ENCODE measurements around the gene MYBPC1.

DNA sequence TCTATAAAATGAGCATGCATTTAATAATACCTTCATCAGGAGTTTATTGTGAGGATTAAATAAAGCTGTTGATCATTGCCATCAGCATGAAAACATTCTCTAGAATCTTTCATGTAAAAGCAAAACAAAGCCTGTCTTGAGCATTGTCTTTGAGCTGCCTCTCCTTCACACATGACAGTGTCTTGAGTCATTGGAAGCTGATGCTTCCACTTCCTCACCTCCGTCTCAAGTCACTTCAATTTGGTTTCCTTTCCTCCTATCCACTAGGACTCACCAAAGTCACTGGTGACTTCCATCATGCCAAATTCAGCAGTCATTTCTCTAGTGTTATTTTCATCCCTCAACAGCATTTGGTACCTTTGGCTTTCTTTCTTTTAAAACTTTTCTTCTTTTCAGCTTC, 31.6 kb upstream of the MYBPC1 start:
- no peak for TF ChIP-seq EZH2 (IDR thresholded peaks at IDR 0.05; ENCODE audit: low read depth, unreplicated experiment)
- TF ChIP-seq, protein P1, sequence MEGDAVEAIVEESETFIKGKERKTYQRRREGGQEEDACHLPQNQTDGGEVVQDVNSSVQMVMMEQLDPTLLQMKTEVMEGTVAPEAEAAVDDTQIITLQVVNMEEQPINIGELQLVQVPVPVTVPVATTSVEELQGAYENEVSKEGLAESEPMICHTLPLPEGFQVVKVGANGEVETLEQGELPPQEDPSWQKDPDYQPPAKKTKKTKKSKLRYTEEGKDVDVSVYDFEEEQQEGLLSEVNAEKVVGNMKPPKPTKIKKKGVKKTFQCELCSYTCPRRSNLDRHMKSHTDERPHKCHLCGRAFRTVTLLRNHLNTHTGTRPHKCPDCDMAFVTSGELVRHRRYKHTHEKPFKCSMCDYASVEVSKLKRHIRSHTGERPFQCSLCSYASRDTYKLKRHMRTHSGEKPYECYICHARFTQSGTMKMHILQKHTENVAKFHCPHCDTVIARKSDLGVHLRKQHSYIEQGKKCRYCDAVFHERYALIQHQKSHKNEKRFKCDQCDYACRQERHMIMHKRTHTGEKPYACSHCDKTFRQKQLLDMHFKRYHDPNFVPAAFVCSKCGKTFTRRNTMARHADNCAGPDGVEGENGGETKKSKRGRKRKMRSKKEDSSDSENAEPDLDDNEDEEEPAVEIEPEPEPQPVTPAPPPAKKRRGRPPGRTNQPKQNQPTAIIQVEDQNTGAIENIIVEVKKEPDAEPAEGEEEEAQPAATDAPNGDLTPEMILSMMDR (conservative IDR thresholded peaks at IDR 0.05; ENCODE audit: low read depth in 2 of 2): no peak
- TF ChIP-seq, protein P2, sequence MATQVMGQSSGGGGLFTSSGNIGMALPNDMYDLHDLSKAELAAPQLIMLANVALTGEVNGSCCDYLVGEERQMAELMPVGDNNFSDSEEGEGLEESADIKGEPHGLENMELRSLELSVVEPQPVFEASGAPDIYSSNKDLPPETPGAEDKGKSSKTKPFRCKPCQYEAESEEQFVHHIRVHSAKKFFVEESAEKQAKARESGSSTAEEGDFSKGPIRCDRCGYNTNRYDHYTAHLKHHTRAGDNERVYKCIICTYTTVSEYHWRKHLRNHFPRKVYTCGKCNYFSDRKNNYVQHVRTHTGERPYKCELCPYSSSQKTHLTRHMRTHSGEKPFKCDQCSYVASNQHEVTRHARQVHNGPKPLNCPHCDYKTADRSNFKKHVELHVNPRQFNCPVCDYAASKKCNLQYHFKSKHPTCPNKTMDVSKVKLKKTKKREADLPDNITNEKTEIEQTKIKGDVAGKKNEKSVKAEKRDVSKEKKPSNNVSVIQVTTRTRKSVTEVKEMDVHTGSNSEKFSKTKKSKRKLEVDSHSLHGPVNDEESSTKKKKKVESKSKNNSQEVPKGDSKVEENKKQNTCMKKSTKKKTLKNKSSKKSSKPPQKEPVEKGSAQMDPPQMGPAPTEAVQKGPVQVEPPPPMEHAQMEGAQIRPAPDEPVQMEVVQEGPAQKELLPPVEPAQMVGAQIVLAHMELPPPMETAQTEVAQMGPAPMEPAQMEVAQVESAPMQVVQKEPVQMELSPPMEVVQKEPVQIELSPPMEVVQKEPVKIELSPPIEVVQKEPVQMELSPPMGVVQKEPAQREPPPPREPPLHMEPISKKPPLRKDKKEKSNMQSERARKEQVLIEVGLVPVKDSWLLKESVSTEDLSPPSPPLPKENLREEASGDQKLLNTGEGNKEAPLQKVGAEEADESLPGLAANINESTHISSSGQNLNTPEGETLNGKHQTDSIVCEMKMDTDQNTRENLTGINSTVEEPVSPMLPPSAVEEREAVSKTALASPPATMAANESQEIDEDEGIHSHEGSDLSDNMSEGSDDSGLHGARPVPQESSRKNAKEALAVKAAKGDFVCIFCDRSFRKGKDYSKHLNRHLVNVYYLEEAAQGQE (IDR thresholded peaks at IDR 0.05; ENCODE audit: unreplicated experiment): no peak

Data from GM23338 (cell line).